GM23248 (cell line): Measurements from ENCODE around the gene EPS8. TPM values are rescaled to one million over a fixed set of nuclear protein-coding genes. Genes with fewer than 3 reads are reported as not detected.
A peak's percentile ranks its signal among the peaks of the same experiment; 100 is the strongest.

Source experiments
- DNase-seq: peaks from one replicate; pipeline ENCODE4 v3.0.0-alpha.2; 2015
- H2AFZ ChIP-seq: fragments of 200-600 bp; sonication (generic); 2 replicates; pipeline ENCODE4 v1.6.1; 2016; ENCODE audit warnings: antibody characterized with exemption
- H3F3A ChIP-seq: fragments of 200-600 bp; sonication (generic); 2 replicates; pipeline ENCODE4 v1.6.1; 2016; ENCODE audit warnings: mild to moderate bottlenecking, antibody characterized with exemption, mixed run types; ENCODE audit not compliant: insufficient read depth
- H3K27ac ChIP-seq: fragments of 200-600 bp; sonication (generic); 2 replicates; pipeline ENCODE4 v1.5.1; 2016; ENCODE audit warnings: mild to moderate bottlenecking
- H3K27me3 ChIP-seq: fragments of 200-600 bp; sonication (generic); replicated peaks from 2 replicates; pipeline ENCODE4 v1.6.1; 2016; ENCODE audit warnings: mild to moderate bottlenecking; ENCODE audit not compliant: insufficient read depth
- H3K36me3 ChIP-seq: fragments of 200-600 bp; sonication (generic); 2 replicates; pipeline ENCODE4 v1.6.1; 2016; ENCODE audit warnings: low read depth, mild to moderate bottlenecking
- H3K4me1 ChIP-seq: fragments of 200-600 bp; sonication (generic); 2 replicates; pipeline ENCODE4 v1.6.1; 2016; ENCODE audit warnings: mild to moderate bottlenecking; ENCODE audit not compliant: insufficient read depth
- H3K4me2 ChIP-seq: fragments of 200-600 bp; sonication (generic); one replicate; pipeline ENCODE4 v1.6.1; 2016; ENCODE audit warnings: mild to moderate bottlenecking; ENCODE audit not compliant: unreplicated experiment
- H3K4me3 ChIP-seq: fragments of 200-600 bp; sonication (generic); 2 replicates; pipeline ENCODE4 v1.5.1; 2016; ENCODE audit warnings: mild to moderate bottlenecking
- H3K79me2 ChIP-seq: fragments of 200-600 bp; sonication (generic); 2 replicates; pipeline ENCODE4 v1.6.1; 2016; ENCODE audit warnings: mild to moderate bottlenecking; ENCODE audit not compliant: insufficient read depth
- H3K9ac ChIP-seq: fragments of 200-600 bp; sonication (generic); 2 replicates; pipeline ENCODE4 v1.6.1; 2016; ENCODE audit warnings: mild to moderate bottlenecking
- H3K9me2 ChIP-seq: fragments of 200-600 bp; sonication (generic); 2 replicates; pipeline ENCODE4 v1.6.1; 2016; ENCODE audit warnings: mixed run types, mild to moderate bottlenecking, moderate library complexity; ENCODE audit not compliant: insufficient read depth
- H3K9me3 ChIP-seq: fragments of 200-600 bp; sonication (generic); one replicate; pipeline ENCODE4 v1.6.1; 2017; ENCODE audit warnings: low read depth
- H4K20me1 ChIP-seq: fragments of 200-600 bp; sonication (generic); 2 replicates; pipeline ENCODE4 v1.6.0; 2016; ENCODE audit not compliant: insufficient read depth
- EZH2 ChIP-seq: fragments of 200-600 bp; sonication (generic); IDR thresholded peaks from 2 replicates; pipeline ENCODE4 v1.6.1; 2018; ENCODE audit warnings: antibody characterized with exemption, mild to moderate bottlenecking; ENCODE audit not compliant: insufficient read depth, poor library complexity, severe bottlenecking
- EZH2phosphoT487 ChIP-seq: fragments of 200-600 bp; sonication (generic); IDR thresholded peaks from 2 replicates; pipeline ENCODE4 v1.6.1; 2018; ENCODE audit warnings: antibody characterized with exemption, moderate library complexity, mild to moderate bottlenecking, low read depth; ENCODE audit not compliant: insufficient read depth
- WGBS, 2 experiments: methylation state at CpG; one replicate each; pipeline ENCODE4 v1.1.6; 2015 to 2017; ENCODE audit warnings: low lambda C conversion rate in 2 of 2, low coverage in 1 of 2; ENCODE audit errors: missing lambda C conversion rate in 2 of 2; 5-methylcytosine and 5-hydroxymethylcytosine counted together
- in situ Hi-C: fragments of 300-500 bp; cut with MboI; formaldehyde crosslinking; loops from 2 replicates; pipeline ENCODE4 v1.15.0; 2020
- polyA plus RNA-seq: library from polyadenylated mRNA; unstranded; fragments of >200 nt; fragmentation: Nextera tagmentation; extraction: Ambion mirVana; gene quantifications from 2 replicates; pipeline ENCODE4 v1.2.1, GENCODE V29; 2016
- total RNA-seq: library from RNA; depleted of rRNA; stranded (reverse); fragments of >200 nt; shearing (Covaris generic); gene quantifications from 2 replicates; pipeline ENCODE4 v1.2.3, GENCODE V29; 2014

Gene EPS8
- total and polyA plus RNA-seq, 2 experiments from 2014 or later = 103 to 107 TPM

GRCh38 chr12:15687583-15687982 is 101.6 kb downstream of the EPS8 start:
- no peak overlapping the region for H3K4me2 ChIP-seq
- no peaks in the 10 kb centered on the region for H3K9me3 ChIP-seq
- H3K9me2 ChIP-seq = no peaks in the 10 kb centered on the region
- H3K4me3 ChIP-seq = no peak overlapping the region
- H3F3A ChIP-seq = peaks cover 34% of the 10 kb centered on the region
- peaks cover 64% of the 10 kb centered on the region for H3K4me1 ChIP-seq
- no peak overlapping the region for H2AFZ ChIP-seq
- peaks cover 100% of the 10 kb centered on the region for H3K79me2 ChIP-seq
- H4K20me1 ChIP-seq = no peaks in the 10 kb centered on the region
- no peaks in the 10 kb centered on the region for H3K36me3 ChIP-seq
- in situ Hi-C loops = no loop called here
- peak; percentile 23 for DNase-seq
- no peaks in the 10 kb centered on the region for H3K27me3 ChIP-seq
- no peak for TF ChIP-seq EZH2phosphoT487
- TF ChIP-seq EZH2 = no peak
- no peak overlapping the region for H3K9ac ChIP-seq
- H3K27ac ChIP-seq = no peak overlapping the region

- H3K9me3 ChIP-seq = no peaks in the 10 kb centered on the region
- H3K27ac ChIP-seq = peak overlapping the region; percentile 53
- in situ Hi-C loops = no loop called here
- peaks cover 66% of the 10 kb centered on the region for H3K4me1 ChIP-seq
- peak; percentile 37 for DNase-seq
- peaks cover 49% of the 10 kb centered on the region for H3F3A ChIP-seq
- peak overlapping the region; percentile 45 for H3K9ac ChIP-seq
- no peaks in the 10 kb centered on the region for H3K27me3 ChIP-seq
- H3K36me3 ChIP-seq = 0 out of 2 replicates have a peak, but pooled peaks cover 3% of the 10 kb centered on the region
- peak overlapping the region; percentile 66 for H3K4me2 ChIP-seq
- peak overlapping the region; percentile 48 for H3K4me3 ChIP-seq
- WGBS, 2 experiments = 12 to 13% methylated on average over 6 of the region's 6 CpGs
- no peaks in the 10 kb centered on the region for H4K20me1 ChIP-seq
- H2AFZ ChIP-seq = peak overlapping the region; percentile 30
- TF ChIP-seq EZH2 = no peak
- no peak for TF ChIP-seq EZH2phosphoT487
- peaks cover 100% of the 10 kb centered on the region for H3K79me2 ChIP-seq
- H3K9me2 ChIP-seq = no peaks in the 10 kb centered on the region
These were observed 104.1 kb downstream of the EPS8 start for GRCh38 chr12:15684896-15685658.

- H3K4me2 ChIP-seq = peak overlapping the region; percentile 30
- in situ Hi-C loops = no loop called here
- no peak overlapping the region for H3K27ac ChIP-seq
- no peaks in the 10 kb centered on the region for H3K27me3 ChIP-seq
- H3K4me1 ChIP-seq = peaks cover 78% of the 10 kb centered on the region
- peaks cover 66% of the 10 kb centered on the region for H3F3A ChIP-seq
- H2AFZ ChIP-seq = no peak overlapping the region
- H3K36me3 ChIP-seq = 0 out of 2 replicates have a peak, but pooled peaks cover 6% of the 10 kb centered on the region
- no peaks in the 10 kb centered on the region for H3K9me3 ChIP-seq
- no peaks in the 10 kb centered on the region for H4K20me1 ChIP-seq
- H3K4me3 ChIP-seq = peak overlapping the region; percentile 7; the same call in 1 of the 2 replicates
- TF ChIP-seq EZH2phosphoT487 = no peak
- TF ChIP-seq EZH2 = no peak
- H3K9ac ChIP-seq = no peak overlapping the region
- H3K79me2 ChIP-seq = peaks cover 96% of the 10 kb centered on the region
- peak; percentile 51 for DNase-seq
- H3K9me2 ChIP-seq = no peaks in the 10 kb centered on the region
These were observed 106.4 kb downstream of the EPS8 start for GRCh38 chr12:15682826-15683225.

DNA sequence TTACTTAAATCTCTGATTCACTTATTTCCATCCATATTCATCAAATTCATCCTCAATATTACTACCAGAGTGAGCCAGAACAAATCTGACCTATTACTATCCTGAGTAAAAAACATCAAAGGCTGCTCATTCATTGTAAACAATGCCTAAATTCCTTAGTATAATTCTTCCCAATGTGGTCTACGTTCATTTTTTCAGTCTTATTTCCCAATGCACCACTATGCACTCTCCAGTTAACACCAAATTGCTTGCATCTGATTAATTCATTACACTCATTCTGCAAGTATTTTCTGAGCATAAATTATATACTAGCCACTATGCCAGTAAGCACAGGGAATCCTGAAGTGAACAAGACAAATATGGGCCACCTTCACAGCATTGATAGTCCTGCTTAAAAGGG is 110.0 kb downstream of the EPS8 start:
- TF ChIP-seq EZH2phosphoT487 (no peak), EZH2 (no peak)
- Histone ChIP-seq H3K27ac (peak overlapping the region; percentile 42), H3F3A (peaks cover 57% of the 10 kb centered on the region), H3K27me3 (no peaks in the 10 kb centered on the region), H3K4me2 (peak overlapping the region; percentile 9), H4K20me1 (no peaks in the 10 kb centered on the region), H3K4me3 (no peak overlapping the region), H2AFZ (no peak overlapping the region), H3K9ac (no peak overlapping the region), H3K36me3 (0 out of 2 replicates have a peak, but pooled peaks cover 6% of the 10 kb centered on the region), H3K9me3 (no peaks in the 10 kb centered on the region), H3K4me1 (peaks cover 53% of the 10 kb centered on the region), H3K79me2 (peaks cover 96% of the 10 kb centered on the region), H3K9me2 (no peaks in the 10 kb centered on the region)
- peak; percentile 65 for DNase-seq
- 3 to 4% methylated on average over 1 of the region's 1 CpG for WGBS, 2 experiments
- in situ Hi-C loops = no loop called here
